Transverse colon (tissue), 3 donors: Measurements from ENCODE around the gene NKD1.

ENCODE experiments used
- CTCF ChIP-seq, 5 experiments: fragments of 200-600 bp in 3 of 5; fragments of 450-650 bp in 2 of 5; sonication (generic) in 3 of 5; IDR thresholded peaks; 1 replicate in 2 of 5; 2 replicates in 3 of 5; pipeline ENCODE4 v1.5.1; 2016 to 2017; ENCODE audit warnings: antibody characterized with exemption in 5 of 5, inconsistent platforms in 3 of 5, mild to moderate bottlenecking in 2 of 5, moderate library complexity in 1 of 5
- POLR2A ChIP-seq: fragments of 450-650 bp; IDR thresholded peaks from one replicate; pipeline ENCODE4 v1.6.1; 2016; ENCODE audit warnings: antibody characterized with exemption, mild to moderate bottlenecking, moderate library complexity

- TF ChIP-seq CTCF (IDR thresholded peaks at IDR 0.05) (no peak), POLR2A (no peak)
These were observed 4.4 kb downstream of the NKD1 start for GRCh38 chr16:50552476-50553101.
